HG03066 (cell line): ENCODE data around the gene AIMP1.

Experiments used
- ATAC-seq: cut with Tn5 transposase; IDR thresholded peaks from one replicate; pipeline ENCODE4 v1.9.1; 2021; ENCODE audit warnings: low read depth; ENCODE audit not compliant: unreplicated experiment

Gene AIMP1

GRCh38 chr4:106315968-106316772 lies at the start of gene AIMP1, which contains the start of gene TBCK:
TSS of gene AIMP1 (plus strand) at chr4:106316550. CDS start at chr4:106325010, 8,460 bp downstream.
TSS of gene TBCK (minus strand) at chr4:106316209. CDS start at chr4:106308960, 7,249 bp downstream.
- peak; percentile 85 for ATAC-seq

GRCh38 chr4:106268786-106269185 lies 47.6 kb upstream of the AIMP1 start:
- no peak for ATAC-seq

GRCh38 chr4:106269711-106270110 lies 46.6 kb upstream of the AIMP1 start:
- ATAC-seq: no peak

GRCh38 chr4:106270736-106271135 lies 45.6 kb upstream of the AIMP1 start:
- no peak for ATAC-seq

- ATAC-seq: no peak
Observed at GRCh38 chr4:106273831-106274230, 42.5 kb upstream of the AIMP1 start.

- no peak for ATAC-seq
Observed at GRCh38 chr4:106277140-106277675, 39.1 kb upstream of the AIMP1 start.

GRCh38 chr4:106284227-106284626 lies 32.1 kb upstream of the AIMP1 start:
- no peak for ATAC-seq

- ATAC-seq: no peak
Observed at GRCh38 chr4:106286611-106287010, 29.7 kb upstream of the AIMP1 start.

GRCh38 chr4:106287353-106287969 lies 28.9 kb upstream of the AIMP1 start:
- ATAC-seq: no peak

- no peak for ATAC-seq
Observed at GRCh38 chr4:106289737-106290136, 26.6 kb upstream of the AIMP1 start.

- no peak for ATAC-seq
Observed at GRCh38 chr4:106291678-106292077, 24.7 kb upstream of the AIMP1 start.

- ATAC-seq: no peak
Observed at GRCh38 chr4:106294062-106294461, 22.3 kb upstream of the AIMP1 start.

GRCh38 chr4:106297245-106298035 lies 18.9 kb upstream of the AIMP1 start:
- no peak for ATAC-seq

- ATAC-seq: no peak
Observed at GRCh38 chr4:106299977-106300376, 16.4 kb upstream of the AIMP1 start.

GRCh38 chr4:106301393-106302061 lies 14.8 kb upstream of the AIMP1 start:
- no peak for ATAC-seq

- no peak for ATAC-seq
Observed at GRCh38 chr4:106302062-106302438, 14.3 kb upstream of the AIMP1 start.

- ATAC-seq: no peak
Observed at GRCh38 chr4:106303548-106304281, 12.6 kb upstream of the AIMP1 start.

- ATAC-seq: no peak
Observed at GRCh38 chr4:106304632-106305031, 11.7 kb upstream of the AIMP1 start.

- ATAC-seq: no peak
Observed at GRCh38 chr4:106305435-106306055, 10.8 kb upstream of the AIMP1 start.
